A549 (cell line): Measurements from ENCODE around the gene HRH2. TPM values are rescaled to one million over a fixed set of nuclear protein-coding genes. Genes with fewer than 3 reads are reported as not detected.

ENCODE experiments used
- ATAC-seq, 2 experiments: fragments of 200-7000 bp in 1 of 2; fragments of >200 bp in 1 of 2; cut with Nextera tagmentation in 1 of 2; cut with Tn5 transposase in 1 of 2; 3 replicates each; pipeline versions ENCODE4 v1.8.0 to v1.9.1; 2018 to 2020; ENCODE audit warnings: mild to moderate bottlenecking in 1 of 2, moderate library complexity in 1 of 2
- CTCF ChIA-PET: fragments of 300-600 bp; sonication (Branson Sonifier 250); formaldehyde crosslinking; extraction: SDS; loops from one replicate; lab custom pipeline; 2021; ENCODE audit warnings: antibody characterized with exemption, inconsistent platforms; lab: Yijun Ruan, JAX
- POLR2A ChIA-PET: fragments of 350-600 bp; formaldehyde crosslinking; extraction: SDS; loops from one replicate; lab custom pipeline; 2021; ENCODE audit warnings: antibody characterized with exemption, inconsistent platforms; lab: Yijun Ruan, JAX
- DNase-seq, 2 experiments: peaks; one replicate each; pipeline versions ENCODE4 v3.0.0 to v3.0.0-alpha.2; 2011 to 2016; ENCODE audit warnings: low read depth in 1 of 2, low spot score in 1 of 2
- FAIRE-seq: peaks from 2 replicates; lab custom pipeline; 2011; peaks lifted over from hg19 to GRCh38; lab: Jason Lieb, UNC
- H3K27ac ChIP-seq, 2 experiments: fragments of >200 bp; sonication (Bioruptor Twin); formaldehyde crosslinking; 3 replicates each; pipeline ENCODE4 v1.5.1; 2016 to 2017
- H3K4me1 ChIP-seq: fragments of >200 bp; sonication (Bioruptor Twin); formaldehyde crosslinking; 3 replicates; pipeline ENCODE4 v1.6.1; 2016
- H3K4me2 ChIP-seq: fragments of >200 bp; sonication (Bioruptor Twin); formaldehyde crosslinking; 3 replicates; pipeline ENCODE4 v1.6.1; 2016
- H3K4me3 ChIP-seq: fragments of >200 bp; sonication (Bioruptor Twin); formaldehyde crosslinking; 3 replicates; pipeline ENCODE4 v1.5.1; 2016
- H3K9me3 ChIP-seq: fragments of >200 bp; sonication (Bioruptor Twin); formaldehyde crosslinking; 3 replicates; pipeline ENCODE4 v1.6.1; 2016
- CBX2 ChIP-seq: fragments of 200-600 bp; sonication (generic); IDR thresholded peaks from 2 replicates; pipeline ENCODE4 v1.6.1; 2016; ENCODE audit warnings: low read depth, mild to moderate bottlenecking, borderline replicate concordance
- CHD4 ChIP-seq: fragments of 200-600 bp; sonication (generic); IDR thresholded peaks from 2 replicates; pipeline ENCODE4 v1.6.1; 2016; ENCODE audit warnings: antibody characterized with exemption, mild to moderate bottlenecking, borderline replicate concordance
- CTCF ChIP-seq: fragments of >200 bp; sonication (Bioruptor Twin); formaldehyde crosslinking; IDR thresholded peaks from 3 replicates; pipeline ENCODE4 v1.5.1; 2016
- EHMT2 ChIP-seq: fragments of 200-600 bp; sonication (generic); IDR thresholded peaks from 2 replicates; pipeline ENCODE4 v1.6.1; 2016; ENCODE audit warnings: antibody characterized with exemption, low read depth, mild to moderate bottlenecking, moderate library complexity
- ELK1 ChIP-seq: fragments of 150-350 bp; IDR thresholded peaks from 2 replicates; pipeline ENCODE4 v1.6.1; 2014; ENCODE audit warnings: low read depth, mild to moderate bottlenecking, low read length
- ESRRA ChIP-seq: fragments of 150-350 bp; IDR thresholded peaks from 2 replicates; pipeline ENCODE4 v1.6.1; 2014; ENCODE audit warnings: mild to moderate bottlenecking, low read length, borderline replicate concordance
- GATA3 ChIP-seq: IDR thresholded peaks from 2 replicates; pipeline ENCODE4 v1.6.1; 2012; ENCODE audit warnings: borderline replicate concordance
- HEYL ChIP-seq: fragments of 250-450 bp; sonication (Bioruptor Pico); IDR thresholded peaks from 2 replicates; pipeline ENCODE4 v1.8.0; 2021; ENCODE audit warnings: mild to moderate bottlenecking, moderate library complexity
- HMGXB4 ChIP-seq: fragments of 250-450 bp; sonication (Bioruptor Pico); IDR thresholded peaks from 2 replicates; pipeline ENCODE4 v1.5.0; 2021; ENCODE audit warnings: mild to moderate bottlenecking, moderate library complexity, borderline replicate concordance
- JUN ChIP-seq, 2 experiments: fragments of >200 bp; sonication (Bioruptor Twin); formaldehyde crosslinking; IDR thresholded peaks; 2 replicates in 1 of 2; 3 replicates in 1 of 2; pipeline ENCODE4 v1.6.1; 2016 to 2017
- JUNB ChIP-seq: fragments of >200 bp; sonication (Bioruptor Twin); formaldehyde crosslinking; IDR thresholded peaks from 2 replicates; pipeline ENCODE4 v1.6.1; 2016
- MAFK ChIP-seq: fragments of 450-650 bp; IDR thresholded peaks from 2 replicates; pipeline ENCODE4 v1.6.1; 2014; ENCODE audit not compliant: partially characterized antibody
- MAZ ChIP-seq: fragments of 150-350 bp; IDR thresholded peaks from 2 replicates; pipeline ENCODE4 v1.6.1; 2014; ENCODE audit warnings: antibody characterized with exemption, low read depth, low read length, borderline replicate concordance
- NFE2L2 ChIP-seq: fragments of 150-350 bp; conservative IDR thresholded peaks from 2 replicates; pipeline ENCODE4 v1.6.1; 2014; ENCODE audit warnings: low read length
- PHF8 ChIP-seq: fragments of 200-600 bp; sonication (generic); IDR thresholded peaks from 2 replicates; pipeline ENCODE4 v1.6.1; 2016; ENCODE audit warnings: low read depth, mild to moderate bottlenecking, antibody characterized with exemption, moderate library complexity, borderline replicate concordance
- RAD21 ChIP-seq, 2 experiments: fragments of >200 bp in 1 of 2; sonication (Bioruptor Twin) in 1 of 2; formaldehyde crosslinking in 1 of 2; IDR thresholded peaks in 1 of 2; conservative IDR thresholded peaks in 1 of 2; 2 replicates in 1 of 2; 3 replicates in 1 of 2; pipeline ENCODE4 v1.6.1; 2012 to 2018; ENCODE audit warnings: inconsistent platforms in 1 of 2
- RARB ChIP-seq: fragments of 250-450 bp; sonication (Bioruptor Pico); IDR thresholded peaks from 2 replicates; pipeline ENCODE4 v1.8.0; 2021; ENCODE audit warnings: mild to moderate bottlenecking, moderate library complexity
- SREBF2 ChIP-seq: fragments of 450-650 bp; IDR thresholded peaks from 2 replicates; pipeline ENCODE4 v1.6.1; 2014; ENCODE audit warnings: mild to moderate bottlenecking, moderate library complexity
- TP53 ChIP-seq: fragments of 250-450 bp; sonication (Bioruptor Pico); IDR thresholded peaks from 2 replicates; pipeline ENCODE4 v1.5.0; 2021; ENCODE audit warnings: mild to moderate bottlenecking, moderate library complexity
- ZC3H11A ChIP-seq: fragments of 450-650 bp; IDR thresholded peaks from 2 replicates; pipeline ENCODE4 v1.6.1; 2014; ENCODE audit warnings: antibody characterized with exemption, mild to moderate bottlenecking
- whole genome bisulfite sequencing: methylation state at CpG from one replicate; pipeline ENCODE4 v1.1.6; 2017; ENCODE audit errors: missing lambda C conversion rate; 5-methylcytosine and 5-hydroxymethylcytosine counted together
- polyA plus RNA-seq, 4 experiments: library from polyadenylated mRNA; depleted of rRNA in 3 of 4; stranded (reverse); fragments of >200 nt; fragmentation: RNase III in 1 of 4; extraction: RNeasy Plus Mini Kit Qiagen cat#74134 plus additional on column Dnase treatment in 1 of 4; gene quantifications; 2 replicates in 3 of 4; 3 replicates in 1 of 4; pipeline ENCODE4 v1.2.3, GENCODE V29; 2011 to 2017
- TF ChIP-seq, protein P1 (sequence below): IDR thresholded peaks from 2 replicates; pipeline ENCODE4 v1.6.1; 2012; ENCODE audit warnings: low read depth, borderline replicate concordance

The HRH2 gene
- polyA plus RNA-seq, 2 of the 4 experiments (the other 2 are of a cell fraction) = 0.58 to 0.62 TPM

DNA sequence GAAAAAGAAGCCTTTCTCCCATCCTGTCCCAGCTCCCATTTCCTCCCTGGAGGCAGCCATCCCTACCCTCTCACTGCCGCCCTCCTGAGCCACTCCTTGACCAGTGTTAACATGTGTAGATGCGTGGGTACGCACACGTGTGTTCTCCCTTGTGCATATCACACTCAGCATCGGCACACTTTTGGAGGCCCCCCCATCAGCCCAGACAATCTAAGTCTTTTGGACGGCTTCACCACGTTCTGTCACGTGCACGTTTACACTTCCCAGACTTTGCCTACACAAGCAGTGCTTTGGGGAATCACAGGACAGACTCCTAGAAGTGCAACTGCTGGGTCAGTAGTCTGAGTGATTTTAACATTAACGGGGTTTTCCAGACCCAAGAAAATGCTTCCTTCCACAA lies 18.0 kb downstream of the HRH2 start:
- DNase-seq = no peak
- ChIA-PET CTCF (interaction anchor here (0.8 kb wide), 1 partner anchor 76 kb away, joined by 3 read pairs; no protein-coding TSS in a partner anchor), POLR2A (no interaction called here)
- H3K4me1 ChIP-seq = no peaks in the 10 kb centered on the region
- no peak for TF ChIP-seq ESRRA
- no peak for TF ChIP-seq CBX2
- TF ChIP-seq EHMT2 = no peak
- TF ChIP-seq JUN (IDR thresholded peaks at IDR 0.05) = no peak
- TF ChIP-seq HMGXB4 (CRISPR knock-in tag) = no peak
- no peak for TF ChIP-seq JUNB
- TF ChIP-seq GATA3 = no peak
- TF ChIP-seq PHF8 = no peak
- TF ChIP-seq, all 56 proteins: peak for 0
- no peak overlapping the region for H3K4me2 ChIP-seq
- WGBS = 58% methylated on average over 10 of the region's 10 CpGs
- FAIRE-seq (no peak), ATAC-seq (peak in 1 of 2 experiments; percentile 21; a peak in 1 of 6 replicates)
- no peaks in the 10 kb centered on the region for H3K9me3 ChIP-seq
- H3K27ac ChIP-seq = no peak overlapping the region
- H3K4me3 ChIP-seq = no peak overlapping the region

DNA sequence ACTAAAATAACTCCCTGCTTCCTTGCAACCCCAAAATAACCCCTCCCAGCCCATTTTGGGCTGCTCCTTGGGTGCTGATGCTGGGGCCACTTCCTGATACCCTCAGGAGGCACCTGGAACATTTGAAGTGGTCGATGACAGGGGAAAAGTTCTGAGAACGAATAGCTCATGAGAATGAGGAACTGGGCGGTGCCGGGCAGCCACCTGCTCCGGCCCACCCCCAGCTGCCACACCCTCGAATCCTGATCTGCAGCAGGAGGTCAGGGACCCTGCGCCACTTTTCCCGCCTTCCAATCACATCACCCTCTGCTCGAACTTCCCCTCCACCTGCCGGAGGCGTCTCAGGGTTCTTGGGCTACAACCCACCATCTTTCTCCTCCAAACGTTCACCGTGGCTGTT lies 19.7 kb downstream of the HRH2 start:
- Histone ChIP-seq H3K4me1 (no peaks in the 10 kb centered on the region), H3K9me3 (no peaks in the 10 kb centered on the region), H3K27ac (no peak overlapping the region), H3K4me2 (no peak overlapping the region), H3K4me3 (no peak overlapping the region)
- no peak for DNase-seq
- ChIA-PET POLR2A (no interaction called here), CTCF (interaction anchor here (0.9 to 1.4 kb wide), 2 partner anchors 11 to 12 kb away, joined by 3 to 5 read pairs; no protein-coding TSS in a partner anchor)
- no peak for FAIRE-seq
- TF ChIP-seq RARB (no peak), RAD21 (conservative IDR thresholded peaks at IDR 0.05 in 1 of 2, IDR thresholded peaks at IDR 0.05 in 1 of 2) (no peak), CTCF (no peak), ELK1 (no peak), MAZ (no peak), HEYL (no peak), TP53 (CRISPR knock-in tag) (no peak), SREBF2 (no peak), NFE2L2 (no peak), MAFK (no peak), GATA3 (no peak), ZC3H11A (no peak), CHD4 (no peak), PHF8 (no peak)
- TF ChIP-seq, protein P1, sequence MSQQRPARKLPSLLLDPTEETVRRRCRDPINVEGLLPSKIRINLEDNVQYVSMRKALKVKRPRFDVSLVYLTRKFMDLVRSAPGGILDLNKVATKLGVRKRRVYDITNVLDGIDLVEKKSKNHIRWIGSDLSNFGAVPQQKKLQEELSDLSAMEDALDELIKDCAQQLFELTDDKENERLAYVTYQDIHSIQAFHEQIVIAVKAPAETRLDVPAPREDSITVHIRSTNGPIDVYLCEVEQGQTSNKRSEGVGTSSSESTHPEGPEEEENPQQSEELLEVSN = no peak
- 52% methylated on average over 13 of the region's 13 CpGs for WGBS
- ATAC-seq = no peak
